NCI-H2171 treated with DMSO at 0.1 percent for 48 hours (cell line): ENCODE results near the gene KCTD16.

ENCODE experiments used
- DNase-seq: peaks from one replicate; lab custom pipeline; 2025; lab: John Stamatoyannopoulos, UW

Gene KCTD16

GRCh38 chr5:144170276-144171024 is at the start of gene KCTD16, which contains the start of gene YIPF5:
Gene KCTD16, plus strand, starts transcription at chr5:144170873.
Gene YIPF5, minus strand, starts transcription at chr5:144170659. Its CDS starts 704 bp downstream, at chr5:144169955.
- peak; percentile 94 for DNase-seq

DNA sequence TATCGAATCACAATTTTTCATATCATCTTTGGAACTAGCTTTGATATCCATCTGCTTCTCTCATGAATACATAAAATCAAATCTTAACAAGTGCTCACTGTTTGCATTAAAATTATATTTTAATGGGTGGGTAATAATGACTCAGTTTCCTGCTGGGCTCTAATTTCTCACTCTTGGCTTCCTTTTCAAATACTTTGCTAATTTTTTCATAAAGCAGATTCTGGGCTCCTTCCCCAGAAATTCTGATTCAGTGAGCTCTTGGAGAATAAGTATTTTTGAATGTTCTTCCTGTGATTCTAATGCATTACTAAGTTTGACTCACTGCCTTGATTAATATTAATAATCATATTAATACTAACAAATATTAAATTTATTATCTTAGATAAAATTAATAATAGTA is 49.1 kb upstream of the KCTD16 start:
- DNase-seq = no peak

DNA sequence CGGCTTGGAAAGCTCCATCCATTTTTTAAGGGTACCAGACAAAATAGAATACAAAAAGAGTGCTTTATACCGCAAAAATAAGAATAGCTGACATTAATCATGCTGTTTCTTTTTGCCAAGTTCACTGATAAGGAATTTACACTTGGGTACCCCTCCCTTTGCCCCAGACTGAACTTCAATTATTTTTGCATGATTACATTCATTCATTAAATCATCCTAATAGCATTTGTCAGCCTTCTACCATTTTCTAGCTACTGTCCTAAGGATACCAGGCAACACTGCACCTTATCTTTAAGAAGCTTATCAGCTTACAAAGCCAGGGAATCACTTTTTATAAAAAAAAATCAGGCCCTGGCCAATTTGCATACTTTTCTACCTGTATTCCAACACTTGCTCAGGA is 48.6 kb upstream of the KCTD16 start:
- no peak for DNase-seq

- DNase-seq = no peak
These were observed 48.0 kb upstream of the KCTD16 start for GRCh38 chr5:144122641-144123040.

DNA sequence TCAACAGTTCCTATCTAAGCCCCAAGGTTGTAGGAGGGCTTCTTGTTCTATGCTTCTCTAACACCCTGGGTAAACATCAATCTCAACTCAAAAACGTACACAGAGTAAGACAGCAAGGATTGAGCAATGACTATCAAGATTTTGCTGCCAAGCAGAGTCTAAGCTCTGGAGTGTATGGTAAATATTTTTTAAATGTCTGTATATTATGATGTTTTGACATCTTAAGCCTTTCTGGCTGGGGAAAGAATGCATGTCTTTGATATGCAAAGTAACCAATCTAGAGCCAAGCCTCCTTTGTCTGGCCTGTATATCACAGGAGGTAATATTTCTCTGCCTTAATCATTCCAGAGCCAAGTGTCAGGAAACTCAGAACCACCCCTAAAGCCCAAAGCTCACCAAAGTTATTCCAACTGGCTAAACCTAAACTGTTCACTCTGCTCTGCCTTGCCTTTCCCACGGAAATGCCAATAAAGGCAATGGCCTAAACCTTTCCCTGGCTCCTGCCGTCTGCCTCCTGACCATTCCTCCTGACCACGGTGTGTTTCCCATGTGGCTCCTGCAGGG is 45.4 kb upstream of the KCTD16 start:
- no peak for DNase-seq

DNA sequence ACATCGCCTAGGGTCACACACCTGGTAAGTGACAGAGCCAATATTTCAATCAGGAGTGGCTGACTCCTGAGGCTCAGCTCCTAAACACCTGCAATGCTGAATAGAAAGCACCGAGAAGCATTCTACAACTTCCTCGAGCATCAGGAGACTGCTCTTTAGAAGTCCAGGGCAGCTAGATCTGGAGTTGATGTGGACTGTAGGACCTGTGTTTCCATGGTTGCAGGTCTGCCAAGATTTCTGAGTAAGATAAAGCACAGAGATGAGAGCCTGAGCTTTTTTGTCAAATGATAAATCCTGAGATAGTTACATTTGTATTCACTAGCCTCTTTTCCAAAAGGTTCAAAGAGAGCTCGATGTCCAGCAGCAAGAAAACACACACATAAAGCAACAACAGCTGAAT is 44.0 kb upstream of the KCTD16 start:
- no peak for DNase-seq

- no peak for DNase-seq
These were observed 41.8 kb upstream of the KCTD16 start for GRCh38 chr5:144128844-144129243.

DNA sequence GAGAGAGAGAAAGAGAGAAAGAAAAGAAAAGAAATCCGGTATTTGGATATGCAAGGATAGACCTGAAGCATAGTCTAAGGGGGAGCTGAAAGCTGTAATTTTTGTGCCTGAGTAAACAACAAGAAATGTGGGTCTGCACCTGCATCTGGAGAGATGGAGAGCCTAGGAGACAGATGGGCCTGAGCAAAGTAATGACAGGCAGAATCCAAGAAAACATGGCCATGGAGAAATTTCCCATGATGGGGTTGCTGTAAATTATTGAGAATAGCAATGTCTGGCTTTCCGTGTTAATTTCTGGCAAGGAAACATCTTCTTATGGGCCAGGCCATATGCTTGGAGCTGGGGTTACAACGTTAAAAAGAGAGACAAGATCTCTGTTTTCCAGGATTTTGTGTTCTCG is 40.4 kb upstream of the KCTD16 start:
- DNase-seq = peak; percentile 47

- DNase-seq = no peak
These were observed 39.4 kb upstream of the KCTD16 start for GRCh38 chr5:144131261-144131660.

DNA sequence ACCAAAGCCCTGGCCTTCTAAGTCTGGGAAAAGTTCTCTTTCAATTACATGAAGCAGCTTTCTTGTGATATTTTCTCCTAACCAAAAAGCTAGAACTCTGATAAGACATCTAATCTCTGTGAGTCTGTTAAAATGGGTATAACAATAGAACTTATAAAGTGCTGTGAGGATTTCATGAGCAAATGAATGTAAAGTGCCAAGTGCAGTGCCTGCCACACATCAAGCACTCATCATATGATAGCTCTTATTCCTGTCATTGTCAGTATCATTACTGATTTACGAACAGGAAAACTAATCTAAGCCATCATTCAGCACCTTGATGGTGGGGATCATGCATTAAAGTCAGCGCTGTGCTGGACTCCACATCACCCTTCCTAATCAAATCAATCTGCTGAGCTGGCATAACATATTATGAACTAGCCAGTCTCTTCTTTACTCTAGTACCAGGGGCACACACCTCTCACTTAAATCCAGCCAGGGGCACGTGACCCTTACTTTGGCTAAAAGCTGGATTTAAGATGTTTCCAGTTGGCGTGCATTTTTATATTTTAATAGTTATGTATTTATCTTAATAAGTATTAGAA is 37.5 kb upstream of the KCTD16 start:
- no peak for DNase-seq

DNA sequence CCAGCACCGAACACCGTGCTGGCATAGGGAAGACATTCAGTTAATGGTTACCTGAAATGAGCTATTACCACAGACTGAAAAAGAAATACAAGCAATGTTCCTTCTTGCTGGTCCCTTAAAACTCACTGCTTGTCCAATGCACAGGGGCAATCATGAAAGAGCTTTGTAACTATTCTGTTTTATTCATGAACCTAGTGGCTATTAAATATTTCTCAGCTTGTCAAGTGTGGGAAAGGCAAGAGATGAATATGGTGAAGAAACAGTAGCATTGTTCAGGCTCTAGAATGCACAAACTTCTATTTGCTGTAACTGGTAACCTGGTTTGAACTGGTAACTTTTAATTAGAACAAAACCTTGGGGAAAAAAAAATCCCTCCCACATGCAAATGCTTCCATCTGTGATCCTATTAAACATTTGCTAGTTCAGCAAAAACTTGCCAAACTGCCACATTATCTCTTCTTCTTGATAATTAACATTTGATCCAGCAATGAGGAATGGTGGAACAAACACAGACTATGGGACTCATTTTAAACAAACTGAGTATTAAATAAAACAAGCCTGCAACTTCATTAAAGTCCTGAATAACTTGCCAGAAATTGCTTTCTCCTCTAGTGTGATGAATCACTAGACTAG is 36.4 kb upstream of the KCTD16 start:
- peak; percentile 0 for DNase-seq

- no peak for DNase-seq
These were observed 35.4 kb upstream of the KCTD16 start for GRCh38 chr5:144135113-144135762.

DNA sequence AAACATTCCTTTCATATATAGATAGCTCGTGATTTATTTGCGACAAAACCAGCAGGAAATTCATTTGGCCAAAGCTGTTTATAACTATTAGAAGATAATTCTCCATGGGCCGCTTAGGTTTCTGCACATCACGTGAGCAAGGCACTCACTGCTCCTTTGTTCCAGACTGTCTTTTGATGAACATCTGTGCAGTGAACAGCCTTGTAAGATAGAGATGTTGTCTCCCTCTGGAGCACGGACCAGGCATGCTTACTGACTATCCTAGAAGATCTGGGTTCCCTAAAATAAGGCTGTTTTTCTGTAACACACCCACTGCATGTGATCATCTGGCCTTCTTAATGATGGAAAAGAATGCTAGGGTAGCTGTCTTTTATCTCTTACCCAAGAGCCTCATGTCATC is 31.1 kb upstream of the KCTD16 start:
- DNase-seq = no peak

- peak; percentile 47 for DNase-seq
These were observed 29.1 kb upstream of the KCTD16 start for GRCh38 chr5:144141585-144141984.

DNA sequence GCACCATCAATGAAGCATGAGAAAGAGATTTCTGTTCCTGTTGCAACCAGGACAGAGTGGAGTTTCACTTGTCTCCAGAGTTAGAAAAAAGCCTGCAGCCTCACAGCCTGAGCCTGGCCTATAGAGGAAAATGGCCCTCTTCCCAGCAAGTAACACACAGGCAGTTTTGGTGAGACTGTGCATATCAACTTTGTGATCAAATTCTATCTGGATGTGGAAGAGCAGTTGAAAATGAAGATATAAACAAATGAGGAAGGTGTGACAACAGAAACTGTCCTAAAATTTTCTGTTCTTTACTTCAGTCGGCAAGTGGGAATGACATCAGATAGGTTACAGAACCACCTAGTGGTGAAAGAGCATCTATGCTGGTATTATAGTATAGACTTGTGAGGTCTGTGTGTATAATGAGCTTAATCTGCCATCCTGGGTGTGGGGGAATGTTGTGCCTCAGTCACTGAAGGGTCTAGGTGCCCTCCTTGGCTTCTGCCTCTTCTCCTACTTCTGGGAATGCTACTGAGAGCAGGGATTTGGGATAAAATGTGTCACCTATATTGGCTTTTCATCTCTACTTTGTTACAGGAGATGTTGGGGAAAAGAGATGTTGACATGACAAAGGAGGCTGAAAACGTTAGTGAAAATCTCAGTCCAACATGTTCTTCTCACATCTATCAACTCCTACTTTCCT is 28.4 kb upstream of the KCTD16 start:
- peak; percentile 66 for DNase-seq

GRCh38 chr5:144142824-144143162 is 27.9 kb upstream of the KCTD16 start:
- DNase-seq = no peak

GRCh38 chr5:144143625-144144024 is 27.0 kb upstream of the KCTD16 start:
- DNase-seq = no peak

DNA sequence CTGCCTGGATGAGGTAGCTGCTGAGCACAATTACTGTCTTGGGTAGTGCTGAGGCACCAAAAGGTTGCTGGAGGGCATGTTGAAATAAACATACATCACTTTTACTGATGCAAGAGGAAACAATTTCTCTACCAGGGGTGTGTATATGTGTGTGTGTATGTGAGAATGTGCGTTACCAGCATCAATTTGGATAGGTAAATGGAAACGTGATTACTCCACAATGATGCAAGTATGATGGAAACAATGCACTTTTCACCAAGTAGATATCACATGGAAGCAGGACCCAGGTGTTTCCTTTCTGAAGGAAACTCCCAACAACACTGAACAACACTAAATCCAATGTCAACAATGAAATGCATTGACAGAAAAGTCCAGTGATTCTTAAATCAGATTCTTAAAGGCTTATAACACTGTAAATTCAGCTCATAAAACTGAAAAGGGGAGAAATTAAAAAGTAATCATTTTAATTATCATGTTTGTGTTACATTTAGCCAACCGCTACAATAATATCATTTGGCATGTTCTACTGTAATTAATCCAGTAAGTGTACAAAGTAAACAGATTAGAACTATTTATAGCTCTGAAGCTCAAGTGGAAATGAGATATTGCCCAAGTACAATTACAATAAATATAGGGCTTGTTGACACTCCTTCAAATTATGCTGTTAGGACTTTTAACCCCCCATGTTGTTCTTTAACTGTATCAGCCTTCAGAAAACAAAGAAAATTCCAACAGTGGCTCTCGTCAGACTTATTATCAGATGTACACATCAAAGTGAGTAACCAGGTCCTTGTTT is 25.5 kb upstream of the KCTD16 start:
- DNase-seq = no peak

DNA sequence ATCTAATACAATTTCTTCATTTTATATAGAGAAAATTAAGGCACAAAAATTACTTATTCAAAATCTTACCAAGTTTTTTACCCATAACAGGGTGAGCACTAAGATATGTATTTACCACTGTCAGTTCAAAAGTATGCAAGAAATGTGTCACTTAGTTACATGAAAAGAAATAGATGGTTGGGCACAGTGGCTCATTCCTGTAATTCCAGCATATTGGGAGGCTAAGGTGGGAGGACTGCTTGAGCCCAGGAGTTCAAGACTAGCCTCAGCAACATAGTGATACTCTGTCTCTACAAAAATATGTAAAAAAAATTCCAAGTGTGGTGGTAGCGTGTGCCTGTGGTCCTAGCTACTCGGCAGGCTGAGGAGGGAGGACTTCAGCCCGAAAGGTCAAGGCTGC is 19.6 kb upstream of the KCTD16 start:
- DNase-seq = no peak

GRCh38 chr5:144156767-144157171 is 13.9 kb upstream of the KCTD16 start:
- no peak for DNase-seq

- no peak for DNase-seq
These were observed 8.0 kb upstream of the KCTD16 start for GRCh38 chr5:144162686-144163085.
